HepG2 (cell line): ENCODE results near the gene LAMB4. TPM values are rescaled to one million over a fixed set of nuclear protein-coding genes. Genes with fewer than 3 reads are reported as not detected.

Experiments used
- BCL3 ChIP-seq: sonication (generic); formaldehyde crosslinking; IDR thresholded peaks from 2 replicates; pipeline ENCODE4 v1.5.1; 2020; ENCODE audit warnings: mild to moderate bottlenecking, missing genetic modification reagents, moderate library complexity
- BHLHE40 ChIP-seq: IDR thresholded peaks from 2 replicates; pipeline ENCODE4 v1.6.1; 2011; ENCODE audit warnings: low read length, improper control_type of control experiment
- FOXO1 ChIP-seq: sonication (generic); formaldehyde crosslinking; IDR thresholded peaks from 2 replicates; pipeline ENCODE4 v1.4.0; 2020; ENCODE audit warnings: missing genetic modification reagents
- GABPA ChIP-seq, 2 experiments: IDR thresholded peaks; 2 replicates each; pipeline ENCODE4 v1.6.1; 2011 to 2016; ENCODE audit warnings: low read depth in 2 of 2, low read length in 1 of 2, missing biosample characterization in 1 of 2, missing genetic modification characterization in 1 of 2
- IRF2 ChIP-seq: IDR thresholded peaks from 2 replicates; pipeline ENCODE4 v1.6.1; 2018; ENCODE audit warnings: missing genetic modification reagents, missing compliant biosample characterization
- REPIN1 ChIP-seq: sonication (generic); formaldehyde crosslinking; IDR thresholded peaks from 2 replicates; pipeline ENCODE4 v1.8.0; 2022; ENCODE audit warnings: missing genetic modification reagents, low read depth, mild to moderate bottlenecking, borderline replicate concordance
- RFXANK ChIP-seq: IDR thresholded peaks from 2 replicates; pipeline ENCODE4 v1.6.1; 2016
- ZFP1 ChIP-seq: IDR thresholded peaks from 2 replicates; pipeline ENCODE4 v1.6.1; 2016
- ZFP90 ChIP-seq: sonication (generic); formaldehyde crosslinking; IDR thresholded peaks from 2 replicates; pipeline ENCODE4 v1.8.0; 2022; ENCODE audit warnings: missing genetic modification reagents, mild to moderate bottlenecking, inconsistent platforms, borderline replicate concordance
- ZFY ChIP-seq: sonication (generic); formaldehyde crosslinking; IDR thresholded peaks from 2 replicates; pipeline ENCODE4 v1.4.0; 2020; ENCODE audit warnings: missing genetic modification reagents
- ZNF124 ChIP-seq: sonication (generic); formaldehyde crosslinking; IDR thresholded peaks from 2 replicates; pipeline ENCODE4 v1.4.0; 2020; ENCODE audit warnings: missing genetic modification reagents
- ZNF180 ChIP-seq: sonication (generic); formaldehyde crosslinking; IDR thresholded peaks from 2 replicates; pipeline ENCODE4 v1.4.0; 2020; ENCODE audit warnings: low read depth, missing genetic modification reagents, borderline replicate concordance
- ZNF34 ChIP-seq: sonication (generic); formaldehyde crosslinking; IDR thresholded peaks from 2 replicates; pipeline ENCODE4 v1.4.0; 2020; ENCODE audit warnings: mild to moderate bottlenecking, missing genetic modification reagents, borderline replicate concordance
- ZNF609 ChIP-seq: sonication (generic); formaldehyde crosslinking; IDR thresholded peaks from 2 replicates; pipeline ENCODE4 v1.4.0; 2020; ENCODE audit warnings: mild to moderate bottlenecking, missing genetic modification reagents, borderline replicate concordance
- polyA plus RNA-seq, 8 experiments: library from polyadenylated mRNA; depleted of rRNA in 3 of 8; stranded (reverse) in 7 of 8; unstranded in 1 of 8; fragments of >200 nt; fragmentation: Illumina TruSeq in 4 of 8; extraction: Trizol in 4 of 8; gene quantifications; 2 replicates each; pipeline versions ENCODE4 v1.2.1 to v1.2.3, GENCODE V29; 2011 to 2016; ENCODE audit warnings: low read depth in 4 of 8, missing spikeins in 1 of 8, mixed read lengths in 1 of 8; ENCODE audit not compliant: insufficient read depth in 1 of 8
- total RNA-seq, 5 experiments: library from RNA; depleted of rRNA; stranded (reverse); fragments of >200 nt; fragmentation: Illumina TruSeq; extraction: Trizol; gene quantifications; 2 replicates each; pipeline ENCODE4 v1.2.3, GENCODE V29; 2016; ENCODE audit warnings: low read depth in 1 of 5
- TF ChIP-seq, protein P1 (sequence below), 2 experiments: sonication (generic) in 1 of 2; formaldehyde crosslinking in 1 of 2; IDR thresholded peaks; 2 replicates each; pipeline versions ENCODE4 v1.4.0 to v1.6.1; 2016 to 2020; ENCODE audit warnings: borderline replicate concordance in 1 of 2, low read depth in 1 of 2, mild to moderate bottlenecking in 1 of 2, missing genetic modification reagents in 1 of 2
- TF ChIP-seq, protein P2 (sequence below): sonication (generic); formaldehyde crosslinking; conservative IDR thresholded peaks from 2 replicates; pipeline ENCODE4 v1.4.0; 2020; ENCODE audit warnings: missing genetic modification reagents

The LAMB4 gene
- total and polyA plus RNA-seq, 2 of the 13 experiments (the other 11 are each of a cell fraction or from before 2014, with no cell fraction given): 0.05 TPM; not detected in 1

DNA sequence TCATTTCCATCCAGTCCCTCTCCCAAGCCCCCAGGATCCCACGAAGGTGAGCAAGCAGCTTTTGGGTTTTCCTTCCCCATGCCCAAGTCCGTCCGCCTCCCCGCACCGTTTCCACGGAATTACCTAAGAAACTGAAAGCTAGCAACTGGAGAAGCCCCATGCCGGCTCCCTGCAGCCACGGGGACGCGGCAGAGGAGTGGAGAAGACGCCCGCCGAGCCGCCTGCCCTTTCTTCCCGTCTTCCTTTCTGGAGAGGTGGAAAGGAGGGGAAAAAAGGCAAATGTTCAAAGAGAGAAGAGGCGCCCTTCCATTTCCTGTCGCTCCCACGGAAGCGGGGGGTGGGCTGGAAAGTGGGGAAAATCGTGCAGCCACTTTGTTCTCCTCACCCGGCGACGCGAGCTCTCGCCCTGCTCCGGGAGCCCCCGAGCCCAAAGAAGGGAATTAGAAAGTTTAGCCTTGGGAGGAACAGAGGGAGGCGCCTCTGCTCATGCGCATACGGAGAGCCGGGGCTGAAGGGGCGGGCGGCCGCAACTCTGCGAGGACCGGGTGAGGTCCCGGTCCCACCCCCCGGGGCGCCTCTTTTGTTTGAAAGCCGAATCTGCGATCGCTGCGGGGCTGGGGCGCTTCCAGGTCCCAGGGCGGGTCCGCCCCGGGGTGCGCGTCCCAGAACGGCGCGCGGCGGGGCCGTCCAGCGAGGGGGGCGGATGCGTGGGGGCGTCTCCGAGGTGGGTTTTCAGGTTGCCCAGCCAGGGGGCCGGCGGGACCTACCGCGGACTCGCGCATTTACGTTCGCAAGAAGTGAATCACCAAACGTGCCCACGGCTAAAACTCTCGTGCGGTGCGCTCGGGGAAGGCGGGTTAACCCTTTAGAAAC is 127.2 kb downstream of the LAMB4 start, which contains the start of gene LAMB1 (continued):
- TF ChIP-seq, protein P1, sequence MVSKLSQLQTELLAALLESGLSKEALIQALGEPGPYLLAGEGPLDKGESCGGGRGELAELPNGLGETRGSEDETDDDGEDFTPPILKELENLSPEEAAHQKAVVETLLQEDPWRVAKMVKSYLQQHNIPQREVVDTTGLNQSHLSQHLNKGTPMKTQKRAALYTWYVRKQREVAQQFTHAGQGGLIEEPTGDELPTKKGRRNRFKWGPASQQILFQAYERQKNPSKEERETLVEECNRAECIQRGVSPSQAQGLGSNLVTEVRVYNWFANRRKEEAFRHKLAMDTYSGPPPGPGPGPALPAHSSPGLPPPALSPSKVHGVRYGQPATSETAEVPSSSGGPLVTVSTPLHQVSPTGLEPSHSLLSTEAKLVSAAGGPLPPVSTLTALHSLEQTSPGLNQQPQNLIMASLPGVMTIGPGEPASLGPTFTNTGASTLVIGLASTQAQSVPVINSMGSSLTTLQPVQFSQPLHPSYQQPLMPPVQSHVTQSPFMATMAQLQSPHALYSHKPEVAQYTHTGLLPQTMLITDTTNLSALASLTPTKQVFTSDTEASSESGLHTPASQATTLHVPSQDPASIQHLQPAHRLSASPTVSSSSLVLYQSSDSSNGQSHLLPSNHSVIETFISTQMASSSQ (IDR thresholded peaks at IDR 0.05; ENCODE audit: low read depth): no peak
- TF ChIP-seq, protein P1 (CRISPR knock-in tag; IDR thresholded peaks at IDR 0.05; ENCODE audit: borderline replicate concordance): 0 out of 2 replicates have a peak, but pooled peaks have one; percentile 57
- TF ChIP-seq ZFP90 (CRISPR knock-in tag) (0 out of 2 replicates have a peak, but pooled peaks have one; percentile 36), REPIN1 (CRISPR knock-in tag) (no peak), IRF2 (0 out of 2 replicates have a peak, but pooled peaks have one; percentile 21), ZNF124 (CRISPR knock-in tag) (0 out of 2 replicates have a peak, but pooled peaks have one; percentile 32), ZNF609 (CRISPR knock-in tag) (peak; percentile 44; the same call in 1 of the 2 replicates), ZFY (CRISPR knock-in tag) (peak; percentile 47), ZNF180 (CRISPR knock-in tag) (0 out of 2 replicates have a peak, but pooled peaks have one; percentile 17), BHLHE40 (peak; percentile 62; the same call in 1 of the 2 replicates), GABPA (IDR thresholded peaks at IDR 0.05; ENCODE audit: low read depth, low read length) (no peak), GABPA (CRISPR knock-in tag; IDR thresholded peaks at IDR 0.05; ENCODE audit: low read depth) (peak; percentile 32; the same call in 1 of the 2 replicates), ZFP1 (CRISPR knock-in tag) (0 out of 2 replicates have a peak, but pooled peaks have one; percentile 47), FOXO1 (CRISPR knock-in tag) (no peak), RFXANK (CRISPR knock-in tag) (no peak), ZNF34 (CRISPR knock-in tag) (peak; percentile 28; the same call in 1 of the 2 replicates), BCL3 (CRISPR knock-in tag) (peak; percentile 52; the same call in 1 of the 2 replicates)
- TF ChIP-seq, protein P2, sequence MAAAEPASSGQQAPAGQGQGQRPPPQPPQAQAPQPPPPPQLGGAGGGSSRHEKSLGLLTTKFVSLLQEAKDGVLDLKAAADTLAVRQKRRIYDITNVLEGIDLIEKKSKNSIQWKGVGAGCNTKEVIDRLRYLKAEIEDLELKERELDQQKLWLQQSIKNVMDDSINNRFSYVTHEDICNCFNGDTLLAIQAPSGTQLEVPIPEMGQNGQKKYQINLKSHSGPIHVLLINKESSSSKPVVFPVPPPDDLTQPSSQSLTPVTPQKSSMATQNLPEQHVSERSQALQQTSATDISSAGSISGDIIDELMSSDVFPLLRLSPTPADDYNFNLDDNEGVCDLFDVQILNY (CRISPR knock-in tag): 0 out of 2 replicates have a peak, but pooled peaks have one; percentile 15
